Tibial artery (tissue), 4 donors: Measurements from ENCODE around the gene ARFGEF2.

ENCODE experiments used
- DNase-seq, 2 donors: peaks; one replicate each; pipeline ENCODE4 v3.0.0-alpha.2; 2019
- H3K27ac ChIP-seq, 2 donors: fragments of 200-600 bp; sonication (generic) in 1 of 2; 1 replicate in 1 of 2; 2 replicates in 1 of 2; pipeline ENCODE4 v1.5.1; 2018 to 2019; ENCODE audit warnings: mild to moderate bottlenecking in 1 of 2
- H3K27me3 ChIP-seq, 2 donors: fragments of 200-600 bp; sonication (generic) in 1 of 2; one replicate each; pipeline versions ENCODE4 v1.5.1 to v1.6.0; 2016 to 2019
- H3K36me3 ChIP-seq, 3 donors: fragments of 200-600 bp; sonication (generic) in 2 of 3; one replicate each; pipeline ENCODE4 v1.5.1; 2016 to 2019; ENCODE audit warnings: mild to moderate bottlenecking in 2 of 3
- H3K4me1 ChIP-seq, 4 donors: fragments of 200-600 bp; sonication (generic) in 2 of 4; 1 replicate in 3 of 4; 2 replicates in 1 of 4; pipeline ENCODE4 v1.5.1; 2016 to 2019
- H3K4me3 ChIP-seq, 2 donors: fragments of 200-600 bp; sonication (generic) in 1 of 2; 1 replicate in 1 of 2; 2 replicates in 1 of 2; pipeline ENCODE4 v1.5.1; 2018 to 2019; ENCODE audit warnings: mild to moderate bottlenecking in 2 of 2
- H3K9me3 ChIP-seq, 3 donors: fragments of 200-600 bp; sonication (generic) in 1 of 3; one replicate each; pipeline ENCODE4 v1.5.1; 2016 to 2019
- CTCF ChIP-seq, 2 experiments: fragments of 200-600 bp in 1 of 2; fragments of 450-650 bp in 1 of 2; IDR thresholded peaks; one replicate each; pipeline ENCODE4 v1.5.1; 2017 to 2019; ENCODE audit warnings: antibody characterized with exemption in 2 of 2, mild to moderate bottlenecking in 1 of 2, moderate library complexity in 1 of 2
- intact Hi-C: fragments of 100-400 bp; cut with DNase I; formaldehyde crosslinking; loops from one replicate; pipeline ENCODE4 v1.15.0; 2023; ENCODE audit warnings: low total_unique reads

ARFGEF2 gene

GRCh38 chr20:48958743-48959142 is 37.2 kb downstream of the ARFGEF2 start:
- TF ChIP-seq CTCF (IDR thresholded peaks at IDR 0.05): no peak
- H3K36me3 ChIP-seq: peaks cover 44 to 84% (median 60%) of the 10 kb centered on the region in 3 donors
- no peak overlapping the region for H3K4me3 ChIP-seq
- H3K4me1 ChIP-seq: no peaks in the 10 kb centered on the region
- intact Hi-C loops: no loop called here
- no peak overlapping the region for H3K27ac ChIP-seq
- no peaks in the 10 kb centered on the region for H3K27me3 ChIP-seq
- H3K9me3 ChIP-seq: no peaks in the 10 kb centered on the region
- DNase-seq: no peak

- Histone ChIP-seq H3K27ac (no peak overlapping the region), H3K36me3 (peaks cover 51 to 82% (median 62%) of the 10 kb centered on the region in 3 donors), H3K27me3 (no peaks in the 10 kb centered on the region), H3K9me3 (no peaks in the 10 kb centered on the region), H3K4me1 (no peaks in the 10 kb centered on the region), H3K4me3 (no peak overlapping the region)
- intact Hi-C loops: no loop called here
- DNase-seq: no peak
- TF ChIP-seq CTCF (IDR thresholded peaks at IDR 0.05): no peak
Measured at GRCh38 chr20:48959899-48960550, 38.5 kb downstream of the ARFGEF2 start.

GRCh38 chr20:48962421-48962820 is 40.9 kb downstream of the ARFGEF2 start:
- H3K36me3 ChIP-seq: peaks cover 56 to 82% (median 63%) of the 10 kb centered on the region in 3 donors
- DNase-seq: no peak
- no peak overlapping the region for H3K4me3 ChIP-seq
- no peaks in the 10 kb centered on the region for H3K27me3 ChIP-seq
- no peak overlapping the region for H3K27ac ChIP-seq
- no peak for TF ChIP-seq CTCF (IDR thresholded peaks at IDR 0.05)
- H3K9me3 ChIP-seq: no peaks in the 10 kb centered on the region
- intact Hi-C loops: no loop called here
- no peaks in the 10 kb centered on the region for H3K4me1 ChIP-seq

- no peak for DNase-seq
Measured at GRCh38 chr20:48962976-48963771, 41.7 kb downstream of the ARFGEF2 start.

More at GRCh38 chr20:48962976-48963771, 41.7 kb downstream of the ARFGEF2 start:
- Histone ChIP-seq H3K4me1 (no peaks in the 10 kb centered on the region), H3K27me3 (no peaks in the 10 kb centered on the region), H3K9me3 (no peaks in the 10 kb centered on the region), H3K36me3 (peaks cover 53 to 78% (median 55%) of the 10 kb centered on the region in 3 donors), H3K27ac (no peak overlapping the region), H3K4me3 (no peak overlapping the region)
- TF ChIP-seq CTCF (IDR thresholded peaks at IDR 0.05): no peak
- intact Hi-C loops: no loop called here
